GM19238 (cell line): ENCODE results near the gene C3AR1.
"Not testable (repeated sequence)": the region's sequence is repeated elsewhere in the genome, so short reads cannot be mapped to it uniquely, and the experiment has no call there.

ENCODE experiments used
- DNase-seq: peaks from one replicate; pipeline ENCODE4 v3.0.0; 2011; ENCODE audit warnings: low spot score; ENCODE audit not compliant: insufficient read length

The C3AR1 gene

GRCh38 chr12:8057839-8058238 lies 8.3 kb downstream of the C3AR1 start:
- DNase-seq, result no peak

- no peak for DNase-seq
Measured at GRCh38 chr12:8057306-8057705, 8.9 kb downstream of the C3AR1 start.

- no peak for DNase-seq
Measured at GRCh38 chr12:8054816-8055215, 11.3 kb downstream of the C3AR1 start.

- DNase-seq, result no peak
Measured at GRCh38 chr12:8052679-8053078, 13.5 kb downstream of the C3AR1 start.

- DNase-seq, result no peak
Measured at GRCh38 chr12:8050600-8051250, 15.4 kb downstream of the C3AR1 start.

GRCh38 chr12:8048906-8049305 lies 17.3 kb downstream of the C3AR1 start:
- no peak for DNase-seq

GRCh38 chr12:8047842-8048241 lies 18.3 kb downstream of the C3AR1 start:
- DNase-seq, result no peak

GRCh38 chr12:8045952-8046944 lies 19.9 kb downstream of the C3AR1 start:
- peak; percentile 64 for DNase-seq

GRCh38 chr12:8040791-8041190 lies 25.4 kb downstream of the C3AR1 start:
- no peak for DNase-seq

- DNase-seq, result peak; percentile 18
Measured at GRCh38 chr12:8038659-8039114, 27.5 kb downstream of the C3AR1 start.

GRCh38 chr12:8037947-8038346 lies 28.2 kb downstream of the C3AR1 start:
- no peak for DNase-seq

GRCh38 chr12:8037046-8037663 lies 29.0 kb downstream of the C3AR1 start:
- peak; percentile 32 for DNase-seq

- no peak for DNase-seq
Measured at GRCh38 chr12:8036346-8036745, 29.8 kb downstream of the C3AR1 start.

- no peak for DNase-seq
Measured at GRCh38 chr12:8035440-8036010, 30.6 kb downstream of the C3AR1 start.

GRCh38 chr12:8034802-8035201 lies 31.4 kb downstream of the C3AR1 start:
- DNase-seq, result no peak

GRCh38 chr12:8033153-8034044 lies 32.8 kb downstream of the C3AR1 start:
- DNase-seq, result peak; percentile 55

- DNase-seq, result peak; percentile 69
Measured at GRCh38 chr12:8032242-8033152, 33.7 kb downstream of the C3AR1 start, which contains the start of gene FOXJ2. TSS of gene FOXJ2 (plus strand) at chr12:8032716. CDS start at chr12:8039833, 7,117 bp downstream.

- no peak for DNase-seq
Measured at GRCh38 chr12:8031872-8032241, 34.3 kb downstream of the C3AR1 start.

GRCh38 chr12:8031017-8031416 lies 35.1 kb downstream of the C3AR1 start:
- DNase-seq, result not testable (repeated sequence)
